SHP77 treated with DMSO at 0.1 percent for 48 hours (cell line): ENCODE results near the gene ADORA1.

ENCODE experiments used
- DNase-seq: peaks from one replicate; lab custom pipeline; 2025; lab: John Stamatoyannopoulos, UW

ADORA1 gene

GRCh38 chr1:203142684-203143408, 15.3 kb downstream of the ADORA1 start:
- peak; percentile 8 for DNase-seq

- no peak for DNase-seq
Observed at GRCh38 chr1:203143641-203144040, 16.1 kb downstream of the ADORA1 start.

- no peak for DNase-seq
Observed at GRCh38 chr1:203144661-203145060, 17.1 kb downstream of the ADORA1 start.

GRCh38 chr1:203145321-203146041, 18.0 kb downstream of the ADORA1 start:
- no peak for DNase-seq

- DNase-seq = no peak
Observed at GRCh38 chr1:203146042-203146369, 18.5 kb downstream of the ADORA1 start.

DNA sequence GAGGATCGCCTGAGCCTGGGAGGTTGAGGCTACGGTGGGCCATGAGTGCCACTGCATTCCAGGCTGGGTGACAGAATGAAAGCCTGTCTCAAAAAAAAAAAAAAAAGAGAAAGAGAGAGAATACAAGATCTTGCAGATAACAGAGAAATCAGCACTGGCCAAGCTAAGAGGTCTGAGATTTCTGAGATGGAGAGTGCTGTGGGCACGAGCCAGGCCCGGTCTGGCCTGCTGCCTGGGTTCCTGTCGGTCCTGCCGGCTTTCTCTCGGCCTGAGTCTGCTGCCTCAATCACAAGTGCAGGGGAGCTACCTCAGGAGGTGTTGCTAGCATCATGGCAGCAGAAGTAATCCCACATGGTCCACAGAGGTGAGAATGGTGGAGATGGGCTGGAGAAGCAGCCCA, 19.0 kb downstream of the ADORA1 start:
- no peak for DNase-seq

DNA sequence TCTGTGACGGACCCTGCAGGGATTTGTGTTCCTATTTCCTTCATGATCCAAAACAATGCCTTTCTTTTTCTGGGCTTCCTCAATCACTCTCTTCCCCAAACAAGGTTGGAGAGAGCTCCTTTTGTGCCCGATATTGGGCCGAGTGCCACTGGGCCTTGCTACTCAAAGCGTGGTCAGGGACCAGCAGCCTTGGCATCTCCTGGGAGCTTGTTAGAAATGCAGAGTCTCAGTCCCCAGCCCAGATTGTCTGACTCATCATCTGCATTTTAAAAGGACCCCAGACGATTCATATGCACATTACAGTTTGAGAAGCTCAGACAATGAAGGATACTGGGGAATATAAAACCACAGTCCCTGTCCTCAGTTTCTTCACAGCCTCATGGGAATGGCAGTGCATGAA, 19.9 kb downstream of the ADORA1 start:
- DNase-seq = no peak

- DNase-seq = no peak
Observed at GRCh38 chr1:203148127-203148526, 20.6 kb downstream of the ADORA1 start.

DNA sequence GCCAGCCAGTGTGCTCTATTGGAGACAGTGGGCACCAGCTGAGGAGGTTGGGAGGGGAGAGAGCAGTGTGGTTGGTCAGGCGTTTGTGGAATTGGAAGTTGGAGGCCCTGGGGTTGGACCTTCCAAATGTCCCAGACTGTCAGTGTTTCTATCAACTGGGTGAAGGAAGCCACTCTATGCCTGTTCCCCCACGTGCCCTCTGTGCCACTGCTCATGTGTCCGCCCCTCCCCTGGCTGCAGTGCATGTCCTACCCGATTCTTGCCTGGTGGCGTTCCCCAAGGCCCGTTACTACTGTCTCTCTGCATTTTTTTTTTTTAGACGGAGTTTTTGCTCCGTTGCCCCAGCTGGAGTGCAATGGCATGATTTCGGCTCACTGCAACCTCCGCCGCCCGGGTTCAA, 21.1 kb downstream of the ADORA1 start:
- no peak for DNase-seq

DNA sequence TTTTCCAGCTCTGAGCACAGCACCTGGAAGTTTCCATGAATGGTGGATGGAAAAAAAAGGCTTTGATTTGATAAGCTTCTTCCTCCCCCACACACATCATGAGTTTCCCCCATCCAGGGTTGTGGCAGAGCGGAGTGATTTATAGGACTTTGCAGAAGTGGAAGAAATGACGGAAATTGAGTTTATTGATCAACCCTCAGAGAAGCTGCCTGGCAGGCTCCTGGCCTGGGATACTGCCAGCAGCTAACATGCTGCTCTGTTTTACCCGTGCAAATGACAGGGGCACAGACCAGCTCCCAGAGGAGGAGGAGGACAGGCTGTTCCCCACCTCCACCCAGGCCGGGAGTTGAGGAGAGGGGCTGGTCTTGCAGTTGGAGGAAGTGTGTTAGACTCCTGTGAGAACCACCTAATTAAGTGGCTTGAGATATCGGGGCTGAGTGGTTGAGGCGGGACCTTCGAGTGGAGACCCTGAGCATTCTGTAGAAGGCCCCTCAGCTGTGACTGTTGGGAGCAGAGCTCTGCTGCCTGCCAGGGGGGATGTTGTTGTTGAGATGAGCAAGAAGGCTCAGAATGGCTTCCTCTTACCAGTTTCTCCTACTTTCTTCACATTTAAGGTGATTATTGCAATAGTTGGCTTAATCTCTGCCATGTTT, 21.8 kb downstream of the ADORA1 start:
- DNase-seq = no peak

GRCh38 chr1:203150511-203151297, 23.2 kb downstream of the ADORA1 start:
- DNase-seq = no peak

DNA sequence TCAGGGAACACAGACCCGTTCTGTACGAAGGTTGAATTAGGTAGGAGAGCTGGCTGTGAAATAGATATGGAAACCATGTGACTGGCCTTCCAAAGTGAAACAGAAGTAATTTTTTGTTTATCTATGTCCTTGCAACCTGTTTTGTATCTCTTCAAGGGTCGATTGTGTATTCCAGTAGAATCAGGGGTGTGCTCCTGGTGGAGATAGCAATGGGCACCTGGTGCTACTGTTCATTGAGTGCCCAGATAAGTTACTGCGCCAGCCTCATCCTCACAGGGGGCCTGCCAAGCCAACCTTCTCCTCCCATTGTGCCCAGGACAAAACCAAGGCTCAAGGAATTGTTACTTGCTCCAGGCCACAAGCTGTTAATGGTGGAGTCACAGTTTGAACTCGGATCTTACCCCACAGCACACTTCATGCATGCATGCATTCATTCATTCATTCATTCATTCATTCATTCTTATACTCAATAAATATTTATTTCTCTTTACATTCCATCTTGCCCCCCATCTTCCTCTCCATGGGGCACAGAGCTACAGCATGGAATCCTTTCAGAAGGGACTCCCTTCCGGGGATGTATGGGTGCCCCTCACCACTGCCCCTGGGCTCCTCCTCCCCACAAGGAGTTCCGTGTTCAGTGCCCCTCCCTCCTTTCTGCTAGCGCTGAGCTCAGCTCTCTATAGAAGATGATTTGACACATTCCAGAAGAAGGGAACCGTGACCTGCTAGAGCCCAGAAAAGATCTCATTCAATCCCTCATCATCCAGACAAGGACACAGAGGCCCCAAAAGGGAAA, 24.0 kb downstream of the ADORA1 start:
- DNase-seq = no peak

- no peak for DNase-seq
Observed at GRCh38 chr1:203152158-203153034, 24.9 kb downstream of the ADORA1 start.

GRCh38 chr1:203153051-203153988, 25.8 kb downstream of the ADORA1 start:
- no peak for DNase-seq

- no peak for DNase-seq
Observed at GRCh38 chr1:203153989-203154821, 26.7 kb downstream of the ADORA1 start.

GRCh38 chr1:203156280-203156679, 28.8 kb downstream of the ADORA1 start:
- no peak for DNase-seq

- no peak for DNase-seq
Observed at GRCh38 chr1:203158423-203158822, 30.9 kb downstream of the ADORA1 start.

DNA sequence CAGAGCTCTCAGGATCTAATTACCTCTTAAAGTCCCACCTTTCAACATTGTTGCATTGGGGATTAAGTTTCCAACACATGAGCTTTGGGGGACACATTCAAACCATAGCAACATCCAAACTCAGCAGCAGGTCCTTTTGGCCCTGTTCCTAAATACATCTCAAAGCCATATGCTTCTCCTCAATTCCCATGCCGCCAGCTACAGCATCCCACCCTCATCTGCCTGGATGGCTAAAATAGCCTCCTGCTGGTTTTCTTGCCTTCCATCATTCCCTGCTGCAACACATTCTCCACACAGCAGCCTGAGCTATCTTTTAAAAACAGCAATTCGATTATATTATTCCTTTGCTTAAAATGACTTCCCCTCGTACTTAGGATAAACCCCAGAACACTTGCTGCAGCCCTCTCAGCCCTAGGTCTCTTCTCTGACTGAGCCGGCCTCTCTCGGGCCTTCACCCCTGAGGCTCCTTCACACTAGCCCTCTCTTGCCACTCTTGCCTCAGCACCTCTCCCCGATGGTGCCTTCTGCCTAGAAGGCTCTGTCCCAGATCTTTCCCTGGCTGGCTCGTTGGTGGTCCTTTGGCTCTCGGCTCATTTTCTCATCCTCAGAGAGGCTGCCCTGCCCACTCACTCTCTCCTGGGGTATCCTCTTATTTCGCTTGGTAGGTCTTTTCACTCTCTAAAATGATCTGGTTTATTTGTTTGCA, 31.6 kb downstream of the ADORA1 start:
- DNase-seq = no peak
